ENCODE data around the gene UBAC1.
A peak's percentile ranks its signal among the peaks of the same experiment; 100 is the strongest.

The UBAC1 gene, protein sequence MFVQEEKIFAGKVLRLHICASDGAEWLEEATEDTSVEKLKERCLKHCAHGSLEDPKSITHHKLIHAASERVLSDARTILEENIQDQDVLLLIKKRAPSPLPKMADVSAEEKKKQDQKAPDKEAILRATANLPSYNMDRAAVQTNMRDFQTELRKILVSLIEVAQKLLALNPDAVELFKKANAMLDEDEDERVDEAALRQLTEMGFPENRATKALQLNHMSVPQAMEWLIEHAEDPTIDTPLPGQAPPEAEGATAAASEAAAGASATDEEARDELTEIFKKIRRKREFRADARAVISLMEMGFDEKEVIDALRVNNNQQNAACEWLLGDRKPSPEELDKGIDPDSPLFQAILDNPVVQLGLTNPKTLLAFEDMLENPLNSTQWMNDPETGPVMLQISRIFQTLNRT

DNA sequence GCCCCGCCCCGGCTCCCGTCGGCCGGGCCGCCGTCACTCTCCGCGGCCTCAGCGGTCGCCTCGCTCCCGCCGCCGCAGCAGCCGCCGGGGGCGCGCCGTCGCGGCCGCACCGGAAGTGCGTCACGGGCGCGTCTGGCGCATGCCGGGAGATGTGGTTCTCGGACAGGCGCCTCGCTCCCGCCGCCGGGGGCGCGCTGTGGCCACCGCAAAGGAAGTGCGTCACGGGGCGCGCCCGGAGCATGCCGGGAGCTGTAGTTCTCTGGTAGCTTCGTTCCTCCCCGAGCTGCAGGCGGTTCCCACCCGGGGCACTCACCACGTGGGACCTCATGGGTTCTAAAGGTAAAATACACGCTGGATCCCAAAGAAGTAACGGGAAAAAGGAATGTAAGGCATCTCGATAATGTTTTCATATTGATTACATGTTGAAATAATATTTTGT, at the start of gene UBAC1:
Gene UBAC1, minus strand, starts transcription at position 97 of the 439 bp plus-strand sequence. CDS start 211 bp downstream, outside the sequence.
- Histone ChIP-seq H3K4me1 (ENCODE audit: control insufficient read depth, insufficient read depth, low read length) (peaks cover 21% of the 10 kb centered on the region), H3K36me3 (ENCODE audit: control insufficient read depth in 2 of 2, insufficient read depth in 2 of 2, low read length in 2 of 2) (peaks cover 0 to 2% of the 10 kb centered on the region in 2 donors), H3K9ac (ENCODE audit: low read length in 2 of 2) (peak within 1 kb of the TSS; percentile 64 to 84), H3K4me3 (ENCODE audit: low read length in 2 of 2) (peak within 1 kb of the TSS; percentile 54 to 84), H3K27me3 (ENCODE audit: control insufficient read depth in 1 of 2, insufficient read depth in 2 of 2, low read length in 2 of 2) (no peaks in the 10 kb centered on the region), H3K27ac (ENCODE audit: low read length) (peak within 1 kb of the TSS; percentile 67), H3K9me3 (ENCODE audit: control insufficient read depth in 2 of 2, low read length in 2 of 2) (no peaks in the 10 kb centered on the region)

DNA sequence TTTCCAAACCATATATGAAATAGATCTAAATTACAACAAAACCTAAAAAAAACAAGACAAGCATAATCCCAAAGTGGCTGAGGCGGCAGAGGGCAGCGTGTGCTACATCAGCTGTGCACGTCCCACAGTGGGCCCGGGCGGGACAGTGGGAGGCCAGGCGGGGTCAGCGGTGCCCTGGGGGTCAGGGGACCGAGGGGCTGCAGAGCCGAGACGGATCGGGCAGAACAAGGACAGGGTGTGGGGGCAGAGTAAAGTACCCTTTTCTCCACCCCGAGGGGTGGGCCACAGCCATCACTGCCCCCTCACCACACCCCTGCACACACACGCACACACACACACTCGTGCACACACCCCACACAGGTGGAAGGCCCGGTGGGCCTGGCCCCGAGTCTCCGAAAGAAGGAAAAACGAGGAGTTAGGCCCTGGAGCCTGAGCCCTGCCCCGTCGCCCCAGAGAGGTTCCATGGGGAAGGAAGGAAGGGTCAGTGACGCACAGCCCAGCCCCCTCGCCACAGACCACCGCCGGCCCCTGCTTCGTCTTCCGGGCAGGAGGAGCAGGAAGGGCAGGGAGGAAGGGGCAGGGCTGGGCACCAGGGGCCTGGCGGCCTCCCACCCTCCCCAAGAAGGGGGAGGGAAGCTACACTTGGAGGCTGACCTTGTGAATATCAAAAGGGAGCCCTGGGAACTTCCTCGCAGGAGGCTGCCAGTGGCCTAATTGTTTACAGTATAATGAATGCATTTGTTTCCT, 49.6 kb upstream of the UBAC1 start:
- peaks cover 6 to 10% of the 10 kb centered on the region in 2 donors for H3K36me3 ChIP-seq (ENCODE audit: control insufficient read depth in 2 of 2, insufficient read depth in 2 of 2, low read length in 2 of 2)
- H3K9ac ChIP-seq (ENCODE audit: low read length in 2 of 2) = no peak overlapping the region
- H3K4me1 ChIP-seq (ENCODE audit: control insufficient read depth, insufficient read depth, low read length) = peaks cover 49% of the 10 kb centered on the region
- no peaks in the 10 kb centered on the region for H3K9me3 ChIP-seq (ENCODE audit: control insufficient read depth in 2 of 2, low read length in 2 of 2)
- H3K27me3 ChIP-seq (ENCODE audit: control insufficient read depth in 1 of 2, insufficient read depth in 2 of 2, low read length in 2 of 2) = no peaks in the 10 kb centered on the region
- no peak overlapping the region for H3K4me3 ChIP-seq (ENCODE audit: low read length in 2 of 2)
- peak overlapping the region; percentile 37 for H3K27ac ChIP-seq (ENCODE audit: low read length)

DNA sequence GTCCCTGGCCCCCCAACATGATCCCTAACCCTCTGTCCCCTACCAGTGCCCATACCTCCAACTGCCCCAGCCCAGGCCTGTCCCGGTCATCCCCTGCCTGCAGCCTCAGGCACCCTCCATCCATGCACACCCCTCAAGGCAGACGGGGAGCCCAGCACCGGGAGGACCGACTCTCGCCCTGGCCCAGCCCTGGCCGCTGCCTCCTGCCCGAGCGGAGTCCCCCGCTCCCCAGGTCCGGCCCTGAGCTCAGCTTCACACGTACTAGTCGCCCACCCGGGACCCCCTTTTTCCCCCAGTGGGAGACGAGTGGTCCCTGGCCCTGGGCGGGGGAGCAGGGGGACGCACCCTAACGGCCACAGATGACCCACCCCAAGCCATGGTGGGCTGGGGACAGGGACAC, 49.0 kb upstream of the UBAC1 start:
- Histone ChIP-seq H3K4me1 (ENCODE audit: control insufficient read depth, insufficient read depth, low read length) (peaks cover 46% of the 10 kb centered on the region), H3K27ac (ENCODE audit: low read length) (peak overlapping the region; percentile 37), H3K9ac (ENCODE audit: low read length in 2 of 2) (no peak overlapping the region), H3K9me3 (ENCODE audit: control insufficient read depth in 2 of 2, low read length in 2 of 2) (no peaks in the 10 kb centered on the region), H3K27me3 (ENCODE audit: control insufficient read depth in 1 of 2, insufficient read depth in 2 of 2, low read length in 2 of 2) (no peaks in the 10 kb centered on the region), H3K4me3 (ENCODE audit: low read length in 2 of 2) (no peak overlapping the region), H3K36me3 (ENCODE audit: control insufficient read depth in 2 of 2, insufficient read depth in 2 of 2, low read length in 2 of 2) (peaks cover 6 to 10% of the 10 kb centered on the region in 2 donors)

DNA sequence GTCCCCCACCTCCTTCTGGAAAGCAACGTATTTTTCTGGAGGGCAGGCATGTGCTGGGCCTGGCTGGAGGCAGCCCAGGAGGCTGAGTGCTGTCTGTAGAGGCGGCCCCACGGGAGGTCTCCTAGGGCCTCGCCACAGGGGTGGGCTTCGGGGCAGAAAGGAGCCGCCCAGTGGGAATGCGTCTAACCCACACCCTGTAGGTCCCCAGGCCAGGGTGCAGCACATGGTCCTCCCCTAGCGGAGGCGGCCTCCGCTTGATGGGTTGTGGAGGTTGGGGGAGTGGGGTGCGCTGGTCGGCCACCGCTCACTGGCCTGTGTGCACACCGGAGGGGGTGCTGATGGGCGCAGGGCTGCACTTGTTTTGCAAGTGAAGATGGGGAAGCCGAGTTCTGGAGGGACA, 48.3 kb upstream of the UBAC1 start:
- Histone ChIP-seq H3K27me3 (ENCODE audit: control insufficient read depth in 1 of 2, insufficient read depth in 2 of 2, low read length in 2 of 2) (no peaks in the 10 kb centered on the region), H3K36me3 (ENCODE audit: control insufficient read depth in 2 of 2, insufficient read depth in 2 of 2, low read length in 2 of 2) (peaks cover 6 to 7% of the 10 kb centered on the region in 2 donors), H3K9ac (ENCODE audit: low read length in 2 of 2) (no peak overlapping the region), H3K4me3 (ENCODE audit: low read length in 2 of 2) (no peak overlapping the region), H3K9me3 (ENCODE audit: control insufficient read depth in 2 of 2, low read length in 2 of 2) (no peaks in the 10 kb centered on the region), H3K4me1 (ENCODE audit: control insufficient read depth, insufficient read depth, low read length) (peaks cover 43% of the 10 kb centered on the region), H3K27ac (ENCODE audit: low read length) (peak overlapping the region; percentile 41)

DNA sequence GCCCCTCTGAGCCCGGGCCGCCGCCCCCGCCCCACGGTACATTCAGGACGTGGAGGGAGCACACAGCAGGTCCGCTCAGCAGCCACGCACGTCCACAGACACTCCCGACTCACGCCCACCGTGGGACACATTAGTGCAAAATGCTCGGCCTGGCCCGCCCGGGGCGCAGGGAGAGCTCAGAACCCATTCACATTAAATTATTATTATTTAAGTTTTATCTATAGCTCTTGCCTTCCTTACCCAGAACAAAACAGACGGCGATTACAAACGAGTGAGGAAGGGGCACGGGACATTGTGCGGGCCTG, 47.5 kb upstream of the UBAC1 start:
- H3K27me3 ChIP-seq (ENCODE audit: control insufficient read depth in 1 of 2, insufficient read depth in 2 of 2, low read length in 2 of 2) = no peaks in the 10 kb centered on the region
- no peaks in the 10 kb centered on the region for H3K9me3 ChIP-seq (ENCODE audit: control insufficient read depth in 2 of 2, low read length in 2 of 2)
- H3K9ac ChIP-seq (ENCODE audit: low read length in 2 of 2) = no peak overlapping the region
- H3K4me1 ChIP-seq (ENCODE audit: control insufficient read depth, insufficient read depth, low read length) = peaks cover 46% of the 10 kb centered on the region
- H3K27ac ChIP-seq (ENCODE audit: low read length) = peak overlapping the region; percentile 41
- no peak overlapping the region for H3K4me3 ChIP-seq (ENCODE audit: low read length in 2 of 2)
- peaks cover 6% of the 10 kb centered on the region in 2 donors for H3K36me3 ChIP-seq (ENCODE audit: control insufficient read depth in 2 of 2, insufficient read depth in 2 of 2, low read length in 2 of 2)

DNA sequence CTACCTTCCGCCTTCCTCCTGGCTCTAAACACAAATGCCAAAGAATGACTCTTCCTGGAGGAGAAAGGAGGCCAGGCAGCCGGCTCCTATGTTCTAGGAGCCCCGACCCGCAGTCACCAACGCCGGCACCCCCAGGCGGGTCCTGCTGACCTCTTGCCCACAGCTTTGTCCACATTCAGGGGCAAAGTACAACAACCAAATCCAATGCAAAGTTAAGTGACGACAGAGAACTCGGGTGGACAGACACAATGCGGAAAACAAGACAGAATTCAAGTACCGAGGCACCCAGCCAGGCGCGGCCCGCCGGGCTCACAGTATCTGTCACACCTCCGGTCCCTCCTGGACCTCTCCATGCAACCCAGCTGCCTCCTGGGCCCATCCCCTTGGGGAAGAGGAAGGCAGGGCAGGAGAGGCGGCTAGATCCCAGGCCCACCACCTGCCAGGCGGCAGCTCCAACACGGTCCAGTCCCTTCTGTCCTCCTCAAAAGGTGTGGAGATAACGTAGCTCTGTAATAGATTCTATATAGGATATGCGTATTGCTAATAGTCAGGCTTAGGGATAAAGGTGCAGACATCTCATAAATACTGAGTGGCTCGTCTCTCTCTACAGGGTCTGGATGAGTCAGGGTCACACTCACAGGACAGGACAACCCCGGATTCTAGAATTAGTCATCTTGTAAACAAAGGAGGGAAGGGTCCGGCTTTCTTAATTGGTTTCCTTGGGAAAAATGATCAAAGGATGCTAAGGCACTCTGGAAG, 46.9 kb upstream of the UBAC1 start:
- H3K27me3 ChIP-seq (ENCODE audit: control insufficient read depth in 1 of 2, insufficient read depth in 2 of 2, low read length in 2 of 2) = no peaks in the 10 kb centered on the region
- H3K9ac ChIP-seq (ENCODE audit: low read length in 2 of 2) = no peak overlapping the region
- no peaks in the 10 kb centered on the region for H3K9me3 ChIP-seq (ENCODE audit: control insufficient read depth in 2 of 2, low read length in 2 of 2)
- no peak overlapping the region for H3K4me3 ChIP-seq (ENCODE audit: low read length in 2 of 2)
- H3K36me3 ChIP-seq (ENCODE audit: control insufficient read depth in 2 of 2, insufficient read depth in 2 of 2, low read length in 2 of 2) = peaks cover 4 to 6% of the 10 kb centered on the region in 2 donors
- H3K27ac ChIP-seq (ENCODE audit: low read length) = peak overlapping the region; percentile 69
- peaks cover 51% of the 10 kb centered on the region for H3K4me1 ChIP-seq (ENCODE audit: control insufficient read depth, insufficient read depth, low read length)

DNA sequence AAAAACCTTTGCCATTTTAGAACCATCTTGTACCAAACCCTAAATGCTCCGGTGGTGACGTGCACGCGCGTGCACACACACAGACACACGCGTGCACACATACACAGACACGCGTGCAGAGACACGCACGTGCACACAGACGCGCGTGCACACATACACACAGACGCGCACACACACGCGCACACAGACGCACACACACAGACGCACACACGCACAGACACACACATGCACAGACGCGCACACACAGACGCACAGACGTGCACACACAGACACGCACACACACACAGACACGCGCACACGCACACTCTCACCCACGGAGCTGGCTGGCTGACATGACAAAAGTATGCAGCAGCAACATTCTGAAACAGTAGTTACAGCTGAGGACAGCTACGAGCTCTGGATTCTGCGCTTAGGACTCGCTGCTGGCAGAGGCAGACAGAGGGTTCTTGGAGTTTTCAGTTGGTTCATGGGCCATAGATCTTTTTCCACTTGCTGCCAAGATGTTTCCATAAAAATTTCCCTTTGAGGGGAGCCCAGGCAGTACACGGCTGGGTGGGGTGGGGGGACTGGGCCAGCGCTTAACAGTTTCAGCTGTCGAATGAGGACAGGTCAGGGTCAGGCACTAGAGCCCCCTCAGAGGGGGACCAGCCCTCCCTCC, 46.2 kb upstream of the UBAC1 start:
- peak overlapping the region in 1 of 2 donors; percentile 8 for H3K4me3 ChIP-seq (ENCODE audit: low read length in 2 of 2)
- peaks cover 4 to 6% of the 10 kb centered on the region in 2 donors for H3K36me3 ChIP-seq (ENCODE audit: control insufficient read depth in 2 of 2, insufficient read depth in 2 of 2, low read length in 2 of 2)
- H3K9me3 ChIP-seq (ENCODE audit: control insufficient read depth in 2 of 2, low read length in 2 of 2) = no peaks in the 10 kb centered on the region
- H3K4me1 ChIP-seq (ENCODE audit: control insufficient read depth, insufficient read depth, low read length) = peaks cover 52% of the 10 kb centered on the region
- no peaks in the 10 kb centered on the region for H3K27me3 ChIP-seq (ENCODE audit: control insufficient read depth in 1 of 2, insufficient read depth in 2 of 2, low read length in 2 of 2)
- no peak overlapping the region for H3K9ac ChIP-seq (ENCODE audit: low read length in 2 of 2)
- peak overlapping the region; percentile 69 for H3K27ac ChIP-seq (ENCODE audit: low read length)

DNA sequence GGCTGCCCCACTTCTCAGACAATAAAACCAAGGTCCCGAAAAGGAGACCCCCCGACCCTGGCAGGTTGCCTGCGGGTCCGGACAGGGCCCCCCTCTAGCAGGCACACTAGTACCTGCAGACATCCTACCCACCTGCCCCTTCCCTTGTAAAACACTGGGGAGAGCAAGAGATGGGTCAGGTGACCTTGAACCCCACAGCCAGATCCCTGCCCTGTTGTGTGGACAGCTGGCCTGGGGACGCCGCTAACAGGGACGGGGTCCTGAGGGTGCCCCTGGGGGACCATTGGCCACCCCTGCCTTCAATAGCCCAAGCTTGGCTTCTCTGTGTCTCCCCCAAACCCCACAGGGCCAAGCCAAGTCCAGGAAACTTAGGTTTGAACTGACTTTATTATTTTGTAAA, 45.0 kb upstream of the UBAC1 start:
- H3K36me3 ChIP-seq (ENCODE audit: control insufficient read depth in 2 of 2, insufficient read depth in 2 of 2, low read length in 2 of 2) = peaks cover 4 to 6% of the 10 kb centered on the region in 2 donors
- no peak overlapping the region for H3K4me3 ChIP-seq (ENCODE audit: low read length in 2 of 2)
- peaks cover 43% of the 10 kb centered on the region for H3K4me1 ChIP-seq (ENCODE audit: control insufficient read depth, insufficient read depth, low read length)
- H3K27me3 ChIP-seq (ENCODE audit: control insufficient read depth in 1 of 2, insufficient read depth in 2 of 2, low read length in 2 of 2) = no peaks in the 10 kb centered on the region
- H3K9ac ChIP-seq (ENCODE audit: low read length in 2 of 2) = no peak overlapping the region
- H3K27ac ChIP-seq (ENCODE audit: low read length) = no peak overlapping the region
- H3K9me3 ChIP-seq (ENCODE audit: control insufficient read depth in 2 of 2, low read length in 2 of 2) = no peaks in the 10 kb centered on the region

DNA sequence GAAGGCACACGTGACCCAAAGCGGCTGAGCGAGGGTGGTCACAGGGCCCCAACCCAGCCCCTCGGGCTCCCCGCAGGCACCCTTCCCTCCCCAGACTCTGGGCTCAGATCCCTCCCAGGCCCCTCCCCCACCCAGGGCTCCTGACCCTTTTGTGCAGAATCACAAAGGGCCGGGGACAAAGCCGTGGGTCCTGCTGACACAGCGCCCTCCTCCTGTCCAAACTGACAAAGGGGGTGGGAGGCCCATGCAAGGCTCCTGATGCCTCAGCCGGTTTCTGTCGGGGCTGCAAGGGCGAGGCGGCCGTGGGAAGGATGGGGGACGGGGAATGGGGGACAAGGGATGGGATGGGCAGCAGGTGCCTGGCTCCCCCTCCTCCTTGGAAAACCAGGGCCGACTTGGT, 43.5 kb upstream of the UBAC1 start:
- Histone ChIP-seq H3K4me3 (ENCODE audit: low read length in 2 of 2) (no peak overlapping the region), H3K4me1 (ENCODE audit: control insufficient read depth, insufficient read depth, low read length) (peaks cover 39% of the 10 kb centered on the region), H3K9ac (ENCODE audit: low read length in 2 of 2) (no peak overlapping the region), H3K27ac (ENCODE audit: low read length) (no peak overlapping the region), H3K9me3 (ENCODE audit: control insufficient read depth in 2 of 2, low read length in 2 of 2) (no peaks in the 10 kb centered on the region), H3K27me3 (ENCODE audit: control insufficient read depth in 1 of 2, insufficient read depth in 2 of 2, low read length in 2 of 2) (no peaks in the 10 kb centered on the region), H3K36me3 (ENCODE audit: control insufficient read depth in 2 of 2, insufficient read depth in 2 of 2, low read length in 2 of 2) (peaks cover 4 to 6% of the 10 kb centered on the region in 2 donors)

DNA sequence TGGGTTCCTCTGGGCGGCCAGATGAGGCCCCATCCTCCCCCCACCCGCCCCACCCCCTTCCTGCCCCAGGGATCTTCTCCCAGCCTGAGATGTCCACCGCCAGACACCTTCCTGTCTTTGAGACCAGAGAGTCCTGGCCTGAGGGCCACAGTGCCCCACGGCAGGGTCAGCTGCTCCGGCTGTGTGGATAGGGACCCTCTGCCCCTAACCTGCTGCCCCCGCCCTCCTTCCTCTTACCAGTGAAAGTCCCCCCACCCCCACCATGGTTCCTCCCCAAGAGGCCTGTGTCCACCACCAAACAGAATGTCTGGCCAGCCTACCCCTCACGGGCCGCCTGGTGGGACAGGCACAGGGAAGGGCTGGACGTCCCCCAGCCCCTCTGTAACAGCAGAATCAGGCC, 43.0 kb upstream of the UBAC1 start:
- peaks cover 4 to 5% of the 10 kb centered on the region in 2 donors for H3K36me3 ChIP-seq (ENCODE audit: control insufficient read depth in 2 of 2, insufficient read depth in 2 of 2, low read length in 2 of 2)
- no peak overlapping the region for H3K4me3 ChIP-seq (ENCODE audit: low read length in 2 of 2)
- H3K9ac ChIP-seq (ENCODE audit: low read length in 2 of 2) = no peak overlapping the region
- H3K27ac ChIP-seq (ENCODE audit: low read length) = no peak overlapping the region
- H3K27me3 ChIP-seq (ENCODE audit: control insufficient read depth in 1 of 2, insufficient read depth in 2 of 2, low read length in 2 of 2) = no peaks in the 10 kb centered on the region
- H3K4me1 ChIP-seq (ENCODE audit: control insufficient read depth, insufficient read depth, low read length) = peaks cover 36% of the 10 kb centered on the region
- no peaks in the 10 kb centered on the region for H3K9me3 ChIP-seq (ENCODE audit: control insufficient read depth in 2 of 2, low read length in 2 of 2)

Data from stomach smooth muscle (tissue), 2 donors.